Neuronal stem cell (in vitro differentiated cells): Measurements from ENCODE around the gene ADCK1.

Experiments used
- DNase-seq: peaks from one replicate; pipeline ENCODE4 v3.0.0-alpha.2; 2013; ENCODE audit warnings: low spot score
- H2AFZ ChIP-seq: one replicate; pipeline ENCODE4 v1.6.1; 2013; ENCODE audit warnings: mild to moderate bottlenecking, low read length, inconsistent platforms
- H2AK5ac ChIP-seq: 2 replicates; pipeline ENCODE4 v1.6.1; 2013; ENCODE audit warnings: low read depth, mild to moderate bottlenecking, inconsistent platforms, low read length, moderate library complexity, mixed read lengths
- H2BK120ac ChIP-seq: 2 replicates; pipeline ENCODE4 v1.6.1; 2013; ENCODE audit warnings: low read depth, mild to moderate bottlenecking, inconsistent platforms, low read length, moderate library complexity, mixed read lengths
- H2BK12ac ChIP-seq: one replicate; pipeline ENCODE4 v1.6.1; 2013; ENCODE audit warnings: low read length, inconsistent platforms
- H2BK15ac ChIP-seq: 2 replicates; pipeline ENCODE4 v1.6.1; 2013; ENCODE audit warnings: mild to moderate bottlenecking, low read length, inconsistent platforms, mixed read lengths
- H2BK5ac ChIP-seq: one replicate; pipeline ENCODE4 v1.6.1; 2013; ENCODE audit warnings: inconsistent platforms, mild to moderate bottlenecking, low read length, moderate library complexity
- H3K14ac ChIP-seq: one replicate; pipeline ENCODE4 v1.6.1; 2013; ENCODE audit warnings: low read length, inconsistent platforms
- H3K18ac ChIP-seq: 2 replicates; pipeline ENCODE4 v1.6.1; 2013; ENCODE audit warnings: low read length, inconsistent platforms
- H3K23ac ChIP-seq: 2 replicates; pipeline ENCODE4 v1.6.1; 2013; ENCODE audit warnings: low read depth, mild to moderate bottlenecking, mixed read lengths, low read length, inconsistent platforms; ENCODE audit not compliant: poor library complexity
- H3K27ac ChIP-seq: replicated peaks from 3 replicates; pipeline ENCODE4 v1.5.1; 2013; ENCODE audit warnings: low read length, inconsistent platforms
- H3K27me3 ChIP-seq, 3 experiments: 2 replicates each; pipeline ENCODE4 v1.6.1; 2013; ENCODE audit warnings: low read length in 3 of 3, mild to moderate bottlenecking in 2 of 3, inconsistent platforms in 1 of 3, low read depth in 1 of 3, mixed read lengths in 1 of 3, moderate library complexity in 1 of 3; ENCODE audit not compliant: control insufficient read depth in 3 of 3, insufficient read depth in 3 of 3
- H3K36me3 ChIP-seq, 2 donors: replicated peaks in 1 of 2; 2 replicates each; pipeline ENCODE4 v1.6.1; 2013; ENCODE audit warnings: low read length in 2 of 2; ENCODE audit not compliant: control insufficient read depth in 2 of 2, insufficient read depth in 2 of 2
- H3K4ac ChIP-seq: 2 replicates; pipeline ENCODE4 v1.6.1; 2013; ENCODE audit warnings: inconsistent platforms, mild to moderate bottlenecking, low read length, moderate library complexity
- H3K4me1 ChIP-seq, 2 donors: 1 replicate in 1 of 2; 2 replicates in 1 of 2; pipeline ENCODE4 v1.6.1; 2013; ENCODE audit warnings: low read length in 2 of 2, low read depth in 1 of 2; ENCODE audit not compliant: control insufficient read depth in 2 of 2, insufficient read depth in 1 of 2
- H3K4me2 ChIP-seq: one replicate; pipeline ENCODE4 v1.6.1; 2013; ENCODE audit warnings: mild to moderate bottlenecking, low read length, inconsistent platforms; ENCODE audit not compliant: insufficient read depth, poor library complexity, severe bottlenecking
- H3K4me3 ChIP-seq, 2 donors: 2 replicates each; pipeline ENCODE4 v1.5.1; 2013; ENCODE audit warnings: low read length in 2 of 2, mild to moderate bottlenecking in 2 of 2, inconsistent platforms in 1 of 2, moderate library complexity in 1 of 2
- H3K79me1 ChIP-seq: one replicate; pipeline ENCODE4 v1.6.1; 2013; ENCODE audit warnings: low read depth, mild to moderate bottlenecking, inconsistent platforms, low read length, moderate library complexity
- H3K9ac ChIP-seq: one replicate; pipeline ENCODE4 v1.6.1; 2013; ENCODE audit warnings: mild to moderate bottlenecking, low read depth, low read length, inconsistent platforms; ENCODE audit not compliant: poor library complexity
- H3K9me3 ChIP-seq, 2 donors: replicated peaks in 1 of 2; 2 replicates each; pipeline versions ENCODE3 to v1.6.1; 2013; ENCODE audit warnings: low read length in 2 of 2, mild to moderate bottlenecking in 2 of 2, inconsistent platforms in 1 of 2, low read depth in 1 of 2, mixed read lengths in 1 of 2, moderate library complexity in 1 of 2; ENCODE audit not compliant: control insufficient read depth in 2 of 2, insufficient read depth in 1 of 2
- H4K8ac ChIP-seq: one replicate; pipeline ENCODE4 v1.6.1; 2013; ENCODE audit warnings: low read depth, mild to moderate bottlenecking, inconsistent platforms, low read length, moderate library complexity
- H4K91ac ChIP-seq: one replicate; pipeline ENCODE4 v1.6.1; 2013; ENCODE audit warnings: low read length, low read depth, mild to moderate bottlenecking, inconsistent platforms; ENCODE audit not compliant: poor library complexity
- WGBS, 2 donors: extraction: QIAGEN DNeasy Blood & Tissue Kit; methylation state at CpG; one replicate each; pipeline ENCODE4 v1.1.7; 2013; ENCODE audit warnings: missing lambda C conversion rate in 2 of 2, mixed read lengths in 1 of 2; ENCODE audit not compliant: insufficient read length in 2 of 2, insufficient replicate concordance in 1 of 2; ENCODE audit errors: extremely low coverage in 2 of 2; 5-methylcytosine and 5-hydroxymethylcytosine counted together

Gene ADCK1

DNA sequence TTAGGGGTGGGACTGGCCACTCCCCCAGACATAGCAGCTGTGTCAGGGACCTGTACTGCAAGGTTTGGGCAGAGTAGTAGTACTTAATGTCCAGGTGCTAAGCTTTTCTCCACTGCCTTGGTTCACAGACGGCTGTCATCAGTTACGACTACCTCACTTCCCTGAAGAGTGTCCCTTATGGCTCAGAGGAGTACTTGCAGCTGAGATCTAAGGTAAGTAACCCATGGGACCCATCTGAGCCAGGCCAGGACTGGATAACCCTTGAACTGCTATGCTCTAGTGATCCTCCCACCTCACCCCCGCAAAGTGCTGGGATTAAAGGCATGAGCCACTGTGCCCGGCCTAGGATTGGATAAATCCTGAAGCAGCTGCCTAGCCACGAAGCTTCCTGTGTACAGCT lies 22.4 kb downstream of the ADCK1 start:
- H2AK5ac ChIP-seq = no peak overlapping the region
- no peak overlapping the region for H2BK120ac ChIP-seq
- H3K18ac ChIP-seq = no peak overlapping the region
- H3K4me2 ChIP-seq = no peak overlapping the region
- no peak overlapping the region for H2AFZ ChIP-seq
- no CpG with 5 or more reads among the region's 5 CpGs for WGBS, 2 donors
- H3K9me3 ChIP-seq = no peaks in the 10 kb centered on the region
- no peak overlapping the region for H2BK12ac ChIP-seq
- no peak overlapping the region for H3K4ac ChIP-seq
- peaks cover 0 to 12% of the 10 kb centered on the region in 2 donors for H3K36me3 ChIP-seq
- no peaks in the 10 kb centered on the region for H3K4me1 ChIP-seq
- no peak overlapping the region for H3K4me3 ChIP-seq
- H3K27ac ChIP-seq = no peak overlapping the region
- H4K8ac ChIP-seq = no peak overlapping the region
- H3K79me1 ChIP-seq = no peaks in the 10 kb centered on the region
- no peaks in the 10 kb centered on the region for H3K27me3 ChIP-seq
- DNase-seq = no peak
- H3K9ac ChIP-seq = no peak overlapping the region
- H3K14ac ChIP-seq = no peak overlapping the region
- H4K91ac ChIP-seq = no peak overlapping the region
- no peak overlapping the region for H2BK15ac ChIP-seq
- no peak overlapping the region for H2BK5ac ChIP-seq
- H3K23ac ChIP-seq = peak overlapping the region; percentile 3

DNA sequence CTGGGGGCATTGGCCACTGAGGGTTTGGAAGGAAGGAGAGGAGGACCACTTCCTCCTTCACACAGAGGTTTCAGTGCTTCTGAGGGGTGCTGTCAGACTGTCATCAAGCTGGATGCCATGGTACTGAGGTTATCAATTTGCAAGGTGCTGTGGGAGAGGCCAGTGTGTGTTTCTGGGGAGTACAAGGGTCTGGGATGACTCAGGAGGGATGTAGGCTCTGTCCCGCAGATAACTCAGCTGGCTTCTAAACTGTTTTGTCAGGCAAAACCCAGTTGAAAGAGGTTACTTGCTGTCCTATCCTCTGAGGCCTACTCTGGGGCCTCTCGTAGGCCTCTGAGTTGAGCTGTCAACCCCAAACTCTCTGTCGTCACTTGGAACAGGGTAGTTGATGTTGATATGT lies 22.8 kb downstream of the ADCK1 start:
- no peak overlapping the region for H4K91ac ChIP-seq
- H3K4me1 ChIP-seq = no peaks in the 10 kb centered on the region
- H3K79me1 ChIP-seq = no peaks in the 10 kb centered on the region
- no peak overlapping the region for H2BK15ac ChIP-seq
- no peak overlapping the region for H2AFZ ChIP-seq
- no CpG with 5 or more reads among the region's 3 CpGs for WGBS, 2 donors
- no peak overlapping the region for H3K9ac ChIP-seq
- no peak overlapping the region for H3K14ac ChIP-seq
- H3K9me3 ChIP-seq = no peaks in the 10 kb centered on the region
- no peak overlapping the region for H3K4me3 ChIP-seq
- H3K27ac ChIP-seq = no peak overlapping the region
- H3K23ac ChIP-seq = peak overlapping the region; percentile 3
- H3K18ac ChIP-seq = no peak overlapping the region
- no peak overlapping the region for H3K4ac ChIP-seq
- no peak overlapping the region for H3K4me2 ChIP-seq
- H3K36me3 ChIP-seq = peaks cover 0 to 12% of the 10 kb centered on the region in 2 donors
- H2BK120ac ChIP-seq = no peak overlapping the region
- H2BK12ac ChIP-seq = no peak overlapping the region
- no peak overlapping the region for H2BK5ac ChIP-seq
- DNase-seq = no peak
- no peaks in the 10 kb centered on the region for H3K27me3 ChIP-seq
- no peak overlapping the region for H4K8ac ChIP-seq
- no peak overlapping the region for H2AK5ac ChIP-seq

DNA sequence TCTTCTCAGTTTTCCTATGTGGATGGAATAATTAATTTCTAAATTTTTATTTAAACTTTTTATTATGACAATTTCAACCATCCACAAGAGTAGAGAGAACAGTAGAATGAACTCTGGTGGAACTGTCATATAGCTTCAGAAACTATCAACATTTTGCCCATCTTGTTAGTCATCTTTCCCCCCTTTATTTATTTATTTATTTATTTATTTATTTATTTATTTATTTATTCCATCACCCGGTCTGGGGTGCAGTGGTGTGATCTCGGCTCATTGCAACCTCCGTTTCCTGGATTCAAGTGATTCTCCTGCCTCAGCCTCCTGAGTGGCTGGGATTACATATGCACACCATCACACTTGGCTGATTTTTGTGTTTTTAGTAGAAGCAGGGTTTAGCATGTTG lies 23.5 kb downstream of the ADCK1 start:
- H3K36me3 ChIP-seq = peaks cover 0 to 12% of the 10 kb centered on the region in 2 donors
- H2AK5ac ChIP-seq = no peak overlapping the region
- WGBS, 2 donors = no CpG with 5 or more reads among the region's 3 CpGs
- H3K9ac ChIP-seq = no peak overlapping the region
- H3K79me1 ChIP-seq = no peaks in the 10 kb centered on the region
- H3K4me2 ChIP-seq = no peak overlapping the region
- H2AFZ ChIP-seq = no peak overlapping the region
- no peak overlapping the region for H3K27ac ChIP-seq
- no peak overlapping the region for H2BK120ac ChIP-seq
- H3K18ac ChIP-seq = no peak overlapping the region
- H4K91ac ChIP-seq = no peak overlapping the region
- H3K23ac ChIP-seq = no peak overlapping the region
- no peak for DNase-seq
- H3K4me1 ChIP-seq = no peaks in the 10 kb centered on the region
- H2BK12ac ChIP-seq = no peak overlapping the region
- H3K4ac ChIP-seq = no peak overlapping the region
- H2BK15ac ChIP-seq = no peak overlapping the region
- H3K27me3 ChIP-seq = no peaks in the 10 kb centered on the region
- no peak overlapping the region for H3K14ac ChIP-seq
- no peak overlapping the region for H4K8ac ChIP-seq
- no peak overlapping the region for H2BK5ac ChIP-seq
- H3K9me3 ChIP-seq = no peaks in the 10 kb centered on the region
- H3K4me3 ChIP-seq = no peak overlapping the region

DNA sequence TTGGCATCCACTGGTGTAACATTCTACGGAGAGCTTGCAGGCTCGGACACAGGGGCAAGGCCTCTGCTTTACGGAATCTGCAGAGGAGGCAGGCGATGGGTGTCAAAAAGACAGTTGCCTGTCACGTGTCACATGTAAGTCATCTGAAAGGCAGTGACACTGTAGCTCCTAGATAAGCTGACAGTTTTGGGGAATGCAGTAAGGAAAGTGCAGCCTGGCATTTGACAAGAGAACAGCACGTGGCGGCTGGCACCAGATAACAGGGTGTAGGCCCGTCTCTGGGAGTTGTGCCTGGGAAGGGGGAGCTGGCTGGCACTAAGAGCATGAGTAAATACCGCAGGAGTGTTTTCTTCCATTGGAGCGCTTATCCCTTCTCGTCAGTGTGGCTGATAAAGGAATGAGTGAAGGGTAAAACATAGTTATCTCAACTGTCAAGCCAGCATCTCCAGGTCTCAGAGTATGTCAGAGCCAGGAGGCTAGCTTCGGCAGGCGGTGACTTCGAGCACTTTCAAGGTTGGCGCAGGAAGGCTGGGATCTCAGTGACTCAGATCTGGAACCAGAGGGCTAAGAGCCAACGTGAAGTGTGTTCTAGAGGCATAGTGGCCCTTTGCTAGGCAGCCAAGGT lies 26.1 kb downstream of the ADCK1 start:
- Histone ChIP-seq H3K27me3 (no peaks in the 10 kb centered on the region), H2BK120ac (no peak overlapping the region), H2BK5ac (no peak overlapping the region), H3K4me1 (no peaks in the 10 kb centered on the region), H3K18ac (no peak overlapping the region), H2BK12ac (no peak overlapping the region), H3K36me3 (peaks cover 0 to 7% of the 10 kb centered on the region in 2 donors), H3K9me3 (no peaks in the 10 kb centered on the region), H2AFZ (no peak overlapping the region), H3K23ac (no peak overlapping the region), H3K4me2 (no peak overlapping the region), H4K8ac (no peak overlapping the region), H4K91ac (no peak overlapping the region), H3K14ac (no peak overlapping the region), H3K79me1 (no peaks in the 10 kb centered on the region), H2BK15ac (no peak overlapping the region), H3K4me3 (no peak overlapping the region), H3K4ac (no peak overlapping the region), H2AK5ac (no peak overlapping the region), H3K27ac (no peak overlapping the region), H3K9ac (no peak overlapping the region)
- DNase-seq = no peak
- no CpG with 5 or more reads among the region's 16 CpGs for WGBS, 2 donors
